Osteocyte (in vitro differentiated cells): ENCODE results near the gene PPL. TPM values are rescaled to one million over a fixed set of nuclear protein-coding genes. Genes with fewer than 3 reads are reported as not detected.

Experiments used
- DNase-seq: peaks from one replicate; pipeline ENCODE4 v3.0.0; 2021; ENCODE audit warnings: mixed read lengths; ENCODE audit not compliant: unreplicated experiment; ENCODE audit errors: extremely low spot score
- H3K27ac Mint-ChIP-seq: one replicate; pipeline ENCODE4 v1.8.0; 2021; ENCODE audit warnings: mild to moderate bottlenecking, mixed read lengths; ENCODE audit not compliant: unreplicated experiment
- H3K27me3 Mint-ChIP-seq: one replicate; pipeline ENCODE4 v1.8.0; 2021; ENCODE audit warnings: mixed read lengths; ENCODE audit not compliant: unreplicated experiment
- H3K36me3 Mint-ChIP-seq: one replicate; pipeline ENCODE4 v1.8.0; 2021; ENCODE audit warnings: mixed read lengths; ENCODE audit not compliant: unreplicated experiment
- H3K4me1 Mint-ChIP-seq: one replicate; pipeline ENCODE4 v1.8.0; 2021; ENCODE audit warnings: mixed read lengths; ENCODE audit not compliant: unreplicated experiment
- H3K4me3 Mint-ChIP-seq: one replicate; pipeline ENCODE4 v1.8.0; 2021; ENCODE audit warnings: mild to moderate bottlenecking, moderate library complexity, mixed read lengths; ENCODE audit not compliant: unreplicated experiment
- H3K9me3 Mint-ChIP-seq: one replicate; pipeline ENCODE4 v1.8.0; 2021; ENCODE audit warnings: mixed read lengths; ENCODE audit not compliant: unreplicated experiment
- CTCF ChIP-seq: fragments of 200-600 bp; sonication (generic); IDR thresholded peaks from 2 replicates; pipeline ENCODE4 v1.5.0; 2021; ENCODE audit warnings: antibody characterized with exemption, mild to moderate bottlenecking, moderate library complexity
- total RNA-seq: library from RNA; stranded (reverse); gene quantifications from 2 replicates; pipeline ENCODE4 v1.2.1, GENCODE V29; 2021

The PPL gene
- total RNA-seq, 1 donor from 2014 or later: 10.3 TPM

GRCh38 chr16:4891097-4891885 is 45.7 kb downstream of the PPL start:
- H3K9me3 Mint-ChIP-seq: no peaks in the 10 kb centered on the region
- H3K27me3 Mint-ChIP-seq: no peaks in the 10 kb centered on the region
- no peak for DNase-seq
- H3K4me3 Mint-ChIP-seq: no peak overlapping the region
- no peak overlapping the region for H3K27ac Mint-ChIP-seq
- peaks cover 9% of the 10 kb centered on the region for H3K4me1 Mint-ChIP-seq
- peaks cover 16% of the 10 kb centered on the region for H3K36me3 Mint-ChIP-seq
- no peak for TF ChIP-seq CTCF

- Mint-ChIP-seq H3K4me1 (peaks cover 9% of the 10 kb centered on the region), H3K36me3 (peaks cover 22% of the 10 kb centered on the region), H3K9me3 (no peaks in the 10 kb centered on the region), H3K27ac (no peak overlapping the region), H3K4me3 (no peak overlapping the region), H3K27me3 (no peaks in the 10 kb centered on the region)
- no peak for TF ChIP-seq CTCF
- no peak for DNase-seq
These were observed 46.3 kb downstream of the PPL start for GRCh38 chr16:4890686-4891085.

GRCh38 chr16:4890026-4890425 is 46.9 kb downstream of the PPL start:
- no peak for TF ChIP-seq CTCF
- Mint-ChIP-seq H3K9me3 (no peaks in the 10 kb centered on the region), H3K4me1 (peaks cover 9% of the 10 kb centered on the region), H3K27ac (no peak overlapping the region), H3K4me3 (no peak overlapping the region), H3K27me3 (no peaks in the 10 kb centered on the region), H3K36me3 (peaks cover 27% of the 10 kb centered on the region)
- no peak for DNase-seq

- no peak for TF ChIP-seq CTCF
- DNase-seq: no peak
- H3K36me3 Mint-ChIP-seq: peaks cover 41% of the 10 kb centered on the region
- no peak overlapping the region for H3K4me3 Mint-ChIP-seq
- no peaks in the 10 kb centered on the region for H3K27me3 Mint-ChIP-seq
- peaks cover 9% of the 10 kb centered on the region for H3K4me1 Mint-ChIP-seq
- no peak overlapping the region for H3K27ac Mint-ChIP-seq
- no peaks in the 10 kb centered on the region for H3K9me3 Mint-ChIP-seq
These were observed 48.4 kb downstream of the PPL start for GRCh38 chr16:4888428-4889135.

GRCh38 chr16:4886151-4886550 is 50.8 kb downstream of the PPL start:
- peaks cover 49% of the 10 kb centered on the region for H3K36me3 Mint-ChIP-seq
- H3K9me3 Mint-ChIP-seq: no peaks in the 10 kb centered on the region
- H3K27ac Mint-ChIP-seq: no peak overlapping the region
- H3K4me3 Mint-ChIP-seq: no peak overlapping the region
- H3K27me3 Mint-ChIP-seq: no peaks in the 10 kb centered on the region
- DNase-seq: no peak
- H3K4me1 Mint-ChIP-seq: peaks cover 17% of the 10 kb centered on the region
- TF ChIP-seq CTCF: no peak
